Measurements from ENCODE around the gene KRTAP12-2. TPM values are rescaled to one million over a fixed set of nuclear protein-coding genes. Genes with fewer than 3 reads are reported as not detected.

The KRTAP12-2 gene
- total RNA-seq, result not detected

DNA sequence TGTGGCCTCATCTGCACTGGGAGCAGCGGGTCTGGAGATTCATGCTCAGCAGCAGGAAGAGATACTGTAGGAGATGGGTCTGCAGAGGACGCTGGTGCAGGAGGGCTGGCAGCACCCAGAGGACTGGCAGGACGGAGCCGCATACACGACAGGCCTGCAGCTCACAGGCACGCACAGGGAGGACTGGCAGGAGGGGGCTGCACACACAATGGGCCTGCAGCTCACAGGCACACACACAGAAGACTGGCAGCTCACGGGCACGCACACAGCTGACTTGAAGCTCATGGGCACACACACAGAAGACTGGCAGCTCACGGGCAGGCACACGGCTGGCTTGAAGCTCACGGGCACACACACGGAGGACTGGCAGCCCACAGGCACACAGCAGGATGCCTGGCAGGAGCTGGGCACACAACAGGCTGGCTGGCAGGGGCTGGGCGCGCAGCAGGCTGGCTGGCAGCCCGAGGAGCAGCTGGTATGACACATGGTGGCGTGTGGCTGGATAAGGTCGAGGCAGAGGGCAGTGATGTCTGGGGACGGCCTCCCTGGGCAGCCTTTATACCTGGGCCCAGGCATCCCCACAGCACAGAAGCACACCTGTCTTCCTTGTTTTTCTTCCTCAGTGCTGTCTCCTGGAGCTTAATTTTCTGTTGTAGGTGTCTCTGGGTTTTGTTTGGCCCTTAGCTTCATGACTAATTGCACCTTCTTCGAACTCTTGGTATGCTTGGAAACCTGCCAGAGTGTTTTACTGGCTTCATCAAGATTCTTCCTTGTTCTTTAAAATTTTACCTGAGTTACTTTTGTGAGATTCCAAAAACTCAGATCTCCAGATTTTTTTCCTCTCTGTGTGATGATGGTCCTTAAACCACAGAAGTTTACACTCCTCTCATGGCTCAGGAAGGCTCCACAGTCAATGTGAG, at the start of gene KRTAP12-2:
Gene KRTAP12-2 (minus strand): TSS at position 527 of the 920 bp plus-strand sequence. CDS start 41 bp downstream, at position 486.
- Mint-ChIP-seq H3K27ac (peak within 1 kb of the TSS in 1 of 2 donors; percentile 46), H3K36me3 (peaks cover under 1 to 15% of the 10 kb centered on the region in 2 donors), H3K9me3 (peaks cover 12 to 13% of the 10 kb centered on the region in 2 donors)
- ATAC-seq (no peak), DNase-seq (ENCODE audit: low spot score in 2 of 2) (no peak)

DNA sequence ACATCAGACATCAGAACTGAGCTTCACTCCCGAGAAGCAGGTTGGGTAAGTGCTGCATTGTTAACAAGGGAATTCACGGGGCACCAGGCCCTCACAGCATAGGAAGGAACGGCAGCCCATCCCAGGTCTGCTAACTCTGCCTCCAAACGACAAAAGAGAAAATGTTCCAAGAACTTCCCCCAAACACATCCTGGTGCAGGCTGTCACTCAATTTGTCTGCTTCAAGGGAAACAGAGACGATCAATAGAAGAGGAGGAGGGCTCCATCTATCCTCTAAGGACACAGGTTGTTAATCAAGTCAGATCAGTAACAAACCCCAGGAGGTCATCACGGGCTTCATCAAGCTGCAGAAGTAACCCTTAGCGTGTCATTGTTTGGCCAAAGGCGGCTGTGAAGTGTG, 48.2 kb upstream of the KRTAP12-2 start:
- DNase-seq (ENCODE audit: low spot score in 2 of 2), result no peak
- no peak for ATAC-seq
- H3K9me3 Mint-ChIP-seq, result no peaks in the 10 kb centered on the region

GRCh38 chr21:44713846-44714245, 47.1 kb upstream of the KRTAP12-2 start:
- H3K27ac Mint-ChIP-seq, result no peak overlapping the region
- H3K9me3 Mint-ChIP-seq, result no peaks in the 10 kb centered on the region
- no peak for ATAC-seq
- DNase-seq (ENCODE audit: low spot score in 2 of 2), result no peak
- H3K36me3 Mint-ChIP-seq, result peaks cover 0 to 5% of the 10 kb centered on the region in 2 donors

More for the DNA sequence above, 48.2 kb upstream of the KRTAP12-2 start:
- no peaks in the 10 kb centered on the region for H3K36me3 Mint-ChIP-seq
- H3K27ac Mint-ChIP-seq, result no peak overlapping the region

GRCh38 chr21:44713130-44713529, 46.4 kb upstream of the KRTAP12-2 start:
- ATAC-seq (no peak), DNase-seq (ENCODE audit: low spot score in 2 of 2) (no peak)
- Mint-ChIP-seq H3K9me3 (no peaks in the 10 kb centered on the region), H3K36me3 (peaks cover 0 to 6% of the 10 kb centered on the region in 2 donors), H3K27ac (no peak overlapping the region)

GRCh38 chr21:44712203-44713028, 45.7 kb upstream of the KRTAP12-2 start:
- Mint-ChIP-seq H3K27ac (no peak overlapping the region), H3K9me3 (no peaks in the 10 kb centered on the region), H3K36me3 (peaks cover 0 to 6% of the 10 kb centered on the region in 2 donors)
- DNase-seq (ENCODE audit: low spot score in 2 of 2) (no peak), ATAC-seq (no peak)

GRCh38 chr21:44711327-44712202, 44.8 kb upstream of the KRTAP12-2 start, which contains the start of gene TSPEAR:
Gene TSPEAR (minus strand): TSS chr21:44711572. CDS start chr21:44711514, 58 bp downstream.
- DNase-seq (ENCODE audit: low spot score in 2 of 2) (no peak), ATAC-seq (peak in 1 of 2 donors; percentile 32)
- H3K36me3 Mint-ChIP-seq, result peaks cover 0 to 6% of the 10 kb centered on the region in 2 donors
- no peak within 1 kb of the TSS for H3K27ac Mint-ChIP-seq
- H3K9me3 Mint-ChIP-seq, result no peaks in the 10 kb centered on the region

GRCh38 chr21:44710756-44711326, 44.1 kb upstream of the KRTAP12-2 start:
- Mint-ChIP-seq H3K27ac (no peak overlapping the region), H3K9me3 (peaks cover 2 to 4% of the 10 kb centered on the region in 2 donors), H3K36me3 (peaks cover 7 to 12% of the 10 kb centered on the region in 2 donors)
- ATAC-seq, result peak in 1 of 2 donors; percentile 45
- no peak for DNase-seq (ENCODE audit: low spot score in 2 of 2)

DNA sequence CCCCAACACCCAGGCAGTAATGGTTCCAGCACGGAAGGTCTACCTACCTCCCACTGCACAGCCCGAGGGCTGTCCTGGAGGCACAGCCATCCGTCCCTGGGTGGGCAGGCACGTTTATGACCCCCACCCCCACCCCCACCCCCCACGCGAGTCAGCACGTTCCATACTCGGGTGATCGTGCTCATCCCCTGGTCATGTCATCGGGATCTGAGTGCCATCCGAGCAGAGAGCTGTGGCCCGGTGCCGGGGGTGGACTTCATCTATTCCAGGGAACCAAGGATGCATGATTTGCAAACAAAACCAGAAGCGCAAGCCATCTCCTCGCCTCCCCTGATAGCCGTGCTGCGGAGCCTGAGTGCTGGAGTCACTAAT, 43.6 kb upstream of the KRTAP12-2 start:
- peak in 1 of 2 donors; percentile 9 for ATAC-seq

GRCh38 chr21:44709426-44710293, 42.9 kb upstream of the KRTAP12-2 start:
- ATAC-seq (peak; percentile 27 to 29), DNase-seq (ENCODE audit: low spot score in 2 of 2) (no peak)
- Mint-ChIP-seq H3K36me3 (peaks cover 18 to 22% of the 10 kb centered on the region in 2 donors), H3K27ac (no peak overlapping the region), H3K9me3 (peaks cover 7 to 11% of the 10 kb centered on the region in 2 donors)

More for the DNA sequence above, 43.6 kb upstream of the KRTAP12-2 start:
- no peak for DNase-seq (ENCODE audit: low spot score in 2 of 2)
- peaks cover 5 to 7% of the 10 kb centered on the region in 2 donors for H3K9me3 Mint-ChIP-seq
- peaks cover 12 to 16% of the 10 kb centered on the region in 2 donors for H3K36me3 Mint-ChIP-seq
- H3K27ac Mint-ChIP-seq, result no peak overlapping the region

DNA sequence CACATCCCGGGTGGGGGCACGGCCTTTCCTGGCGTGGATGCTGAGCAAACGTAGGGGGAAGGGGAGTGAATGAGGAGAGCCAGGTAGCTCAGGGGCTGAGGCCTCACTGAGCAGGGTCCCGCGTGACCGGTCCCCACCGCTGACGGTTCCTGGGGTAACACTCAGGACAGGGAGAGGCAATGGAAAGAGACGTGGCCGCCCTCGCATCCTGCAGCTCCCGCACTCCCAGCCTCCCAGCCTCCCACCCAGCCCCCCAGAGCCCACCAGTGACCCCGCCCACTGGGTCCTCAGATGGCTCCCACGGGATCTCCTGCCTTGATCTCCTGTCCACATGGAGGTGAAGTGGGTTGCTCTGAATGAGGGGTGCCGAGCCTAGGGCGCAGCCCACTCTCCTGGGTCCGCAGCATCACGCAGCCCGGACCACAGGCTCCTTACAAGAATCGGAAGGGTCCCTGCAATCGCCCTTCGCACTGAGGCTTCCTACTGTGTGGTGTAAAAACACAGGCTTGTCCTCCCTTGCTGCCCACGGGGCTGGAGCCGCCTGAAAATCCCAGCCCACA, 42.2 kb upstream of the KRTAP12-2 start:
- Mint-ChIP-seq H3K9me3 (peaks cover 7 to 14% of the 10 kb centered on the region in 2 donors), H3K36me3 (peaks cover 21 to 27% of the 10 kb centered on the region in 2 donors), H3K27ac (no peak overlapping the region)
- DNase-seq (ENCODE audit: low spot score in 2 of 2) (no peak), ATAC-seq (no peak)

DNA sequence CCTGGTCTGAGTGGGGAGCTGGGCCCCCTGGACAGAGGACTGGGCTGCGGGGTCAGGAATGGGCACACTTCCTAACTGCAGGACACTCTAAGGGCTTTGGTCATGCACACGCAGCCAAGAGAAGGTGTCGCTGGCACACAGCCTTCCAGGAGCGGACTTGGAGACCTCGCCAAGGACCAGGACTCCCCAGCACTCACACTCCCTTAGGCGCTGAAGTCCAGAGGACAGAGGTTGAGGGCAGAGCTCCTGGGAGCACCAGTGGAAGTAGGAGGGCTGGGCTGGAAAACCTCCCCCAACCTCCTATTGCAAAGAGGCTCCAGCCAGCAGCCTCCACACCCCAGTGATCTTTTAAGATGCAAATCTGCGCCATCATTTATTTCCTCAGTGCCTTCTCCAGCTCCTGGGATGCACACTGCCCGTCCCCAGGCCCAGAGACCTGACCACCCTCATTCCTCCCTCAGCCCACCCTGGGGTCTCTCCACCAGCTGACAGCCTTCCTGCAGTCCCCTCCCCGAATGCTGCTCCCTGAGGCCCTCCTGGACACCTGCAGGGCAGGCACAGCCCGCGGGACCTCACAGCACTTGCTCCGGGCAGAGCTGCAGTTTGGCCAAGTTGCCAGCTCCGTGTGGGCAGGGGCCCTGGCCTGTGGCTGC, 41.6 kb upstream of the KRTAP12-2 start:
- DNase-seq (ENCODE audit: low spot score in 2 of 2) (no peak), ATAC-seq (no peak)
- H3K36me3 Mint-ChIP-seq, result peaks cover 21 to 27% of the 10 kb centered on the region in 2 donors
- H3K27ac Mint-ChIP-seq, result no peak overlapping the region
- peaks cover 7 to 14% of the 10 kb centered on the region in 2 donors for H3K9me3 Mint-ChIP-seq

- Mint-ChIP-seq H3K36me3 (peaks cover 21 to 27% of the 10 kb centered on the region in 2 donors), H3K9me3 (peaks cover 7 to 14% of the 10 kb centered on the region in 2 donors), H3K27ac (no peak overlapping the region)
- DNase-seq (ENCODE audit: low spot score in 2 of 2) (no peak), ATAC-seq (no peak)
These were observed 40.2 kb upstream of the KRTAP12-2 start for GRCh38 chr21:44706706-44707581.

DNA sequence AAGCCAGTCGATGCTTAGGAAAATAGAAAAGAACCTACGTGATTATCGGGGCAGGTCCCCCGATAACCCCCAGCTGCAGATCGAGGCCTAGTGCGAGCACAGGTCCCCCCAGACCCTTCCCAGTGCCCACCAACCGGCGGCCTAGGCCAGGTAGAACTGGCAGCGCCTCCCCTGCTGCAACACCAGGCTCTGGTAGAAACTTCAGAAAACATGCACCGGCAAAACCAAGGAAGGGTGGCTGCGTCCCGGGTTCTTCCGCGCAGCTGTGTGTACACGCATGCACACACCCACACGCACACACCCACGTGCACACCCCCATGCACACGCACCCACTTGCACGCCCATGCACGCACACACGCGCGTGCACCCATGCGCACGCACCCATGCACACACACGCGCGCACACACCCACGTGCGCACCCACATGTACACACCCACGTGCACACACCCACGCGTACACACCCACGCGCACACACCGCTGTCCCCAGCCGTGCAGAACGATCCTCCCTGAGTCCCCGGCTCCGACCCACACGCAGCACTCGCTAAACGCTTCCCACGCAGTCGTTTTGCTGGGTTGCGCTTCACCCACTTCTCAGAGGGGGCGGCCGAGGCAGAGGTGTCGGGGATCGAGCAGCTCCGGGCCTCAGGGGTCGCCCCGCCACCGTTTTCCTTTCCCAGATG, 39.4 kb upstream of the KRTAP12-2 start:
- Mint-ChIP-seq H3K27ac (peak overlapping the region in 1 of 2 donors; percentile 29), H3K9me3 (peaks cover 7 to 14% of the 10 kb centered on the region in 2 donors), H3K36me3 (peaks cover 21 to 27% of the 10 kb centered on the region in 2 donors)
- DNase-seq (ENCODE audit: low spot score in 2 of 2), result no peak
- no peak for ATAC-seq

All from activated naive CD4-positive, alpha-beta T cell treated with anti-CD3 and anti-CD28 coated beads, Interleukin-2, amount 50 U/mL, for 72 hours (primary cell).